Omental fat pad (tissue), 4 donors: ENCODE results near the gene ZNF93. TPM values are rescaled to one million over a fixed set of nuclear protein-coding genes. Genes with fewer than 3 reads are reported as not detected.
"Not testable (repeated sequence)": the region's sequence is repeated elsewhere in the genome, so short reads cannot be mapped to it uniquely, and the experiment has no call there.

Source experiments
- ATAC-seq: fragments of 150-250 bp; one replicate; pipeline ENCODE4 v1.9.1; 2016; ENCODE audit warnings: mild to moderate bottlenecking, moderate library complexity; ENCODE audit not compliant: low FRiP score
- DNase-seq: peaks from one replicate; pipeline ENCODE4 v3.0.0-alpha.2; 2019; ENCODE audit warnings: low spot score
- total RNA-seq, 4 donors: library from RNA; depleted of rRNA; stranded (reverse); fragments of >200 nt; gene quantifications; one replicate each; pipeline ENCODE4 v1.1.0, GENCODE V29; 2016
- TF ChIP-seq, protein P1 (sequence below), 3 donors: fragments of 450-650 bp; IDR thresholded peaks; one replicate each; pipeline ENCODE4 v1.5.1; 2016 to 2017; ENCODE audit warnings: antibody characterized with exemption in 3 of 3, mild to moderate bottlenecking in 3 of 3, moderate library complexity in 2 of 3

Gene ZNF93
- 1 to 10 TPM; 1.9 to 6.9 (median 4.0) TPM for total RNA-seq

GRCh38 chr19:19900729-19901444 is at the start of gene ZNF93:
Gene ZNF93, plus strand, starts transcription at chr19:19900946. Its CDS starts 143 bp downstream, at chr19:19901089.
- ATAC-seq (peak; percentile 97), DNase-seq (peak; percentile 93)
- TF ChIP-seq, protein P1, sequence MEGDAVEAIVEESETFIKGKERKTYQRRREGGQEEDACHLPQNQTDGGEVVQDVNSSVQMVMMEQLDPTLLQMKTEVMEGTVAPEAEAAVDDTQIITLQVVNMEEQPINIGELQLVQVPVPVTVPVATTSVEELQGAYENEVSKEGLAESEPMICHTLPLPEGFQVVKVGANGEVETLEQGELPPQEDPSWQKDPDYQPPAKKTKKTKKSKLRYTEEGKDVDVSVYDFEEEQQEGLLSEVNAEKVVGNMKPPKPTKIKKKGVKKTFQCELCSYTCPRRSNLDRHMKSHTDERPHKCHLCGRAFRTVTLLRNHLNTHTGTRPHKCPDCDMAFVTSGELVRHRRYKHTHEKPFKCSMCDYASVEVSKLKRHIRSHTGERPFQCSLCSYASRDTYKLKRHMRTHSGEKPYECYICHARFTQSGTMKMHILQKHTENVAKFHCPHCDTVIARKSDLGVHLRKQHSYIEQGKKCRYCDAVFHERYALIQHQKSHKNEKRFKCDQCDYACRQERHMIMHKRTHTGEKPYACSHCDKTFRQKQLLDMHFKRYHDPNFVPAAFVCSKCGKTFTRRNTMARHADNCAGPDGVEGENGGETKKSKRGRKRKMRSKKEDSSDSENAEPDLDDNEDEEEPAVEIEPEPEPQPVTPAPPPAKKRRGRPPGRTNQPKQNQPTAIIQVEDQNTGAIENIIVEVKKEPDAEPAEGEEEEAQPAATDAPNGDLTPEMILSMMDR (IDR thresholded peaks at IDR 0.05), result no peak

- not testable (repeated sequence) for ATAC-seq, DNase-seq
Observed at GRCh38 chr19:19851740-19852139, 49.0 kb upstream of the ZNF93 start.

- DNase-seq, result no peak
- ATAC-seq, result no peak
- TF ChIP-seq, protein P1 (IDR thresholded peaks at IDR 0.05), result no peak
Observed at GRCh38 chr19:19858751-19859150, 42.0 kb upstream of the ZNF93 start.

- DNase-seq (peak; percentile 54), ATAC-seq (peak; percentile 72)
- TF ChIP-seq, protein P1 (IDR thresholded peaks at IDR 0.05), result no peak
Observed at GRCh38 chr19:19860756-19861390, 39.9 kb upstream of the ZNF93 start.

DNA sequence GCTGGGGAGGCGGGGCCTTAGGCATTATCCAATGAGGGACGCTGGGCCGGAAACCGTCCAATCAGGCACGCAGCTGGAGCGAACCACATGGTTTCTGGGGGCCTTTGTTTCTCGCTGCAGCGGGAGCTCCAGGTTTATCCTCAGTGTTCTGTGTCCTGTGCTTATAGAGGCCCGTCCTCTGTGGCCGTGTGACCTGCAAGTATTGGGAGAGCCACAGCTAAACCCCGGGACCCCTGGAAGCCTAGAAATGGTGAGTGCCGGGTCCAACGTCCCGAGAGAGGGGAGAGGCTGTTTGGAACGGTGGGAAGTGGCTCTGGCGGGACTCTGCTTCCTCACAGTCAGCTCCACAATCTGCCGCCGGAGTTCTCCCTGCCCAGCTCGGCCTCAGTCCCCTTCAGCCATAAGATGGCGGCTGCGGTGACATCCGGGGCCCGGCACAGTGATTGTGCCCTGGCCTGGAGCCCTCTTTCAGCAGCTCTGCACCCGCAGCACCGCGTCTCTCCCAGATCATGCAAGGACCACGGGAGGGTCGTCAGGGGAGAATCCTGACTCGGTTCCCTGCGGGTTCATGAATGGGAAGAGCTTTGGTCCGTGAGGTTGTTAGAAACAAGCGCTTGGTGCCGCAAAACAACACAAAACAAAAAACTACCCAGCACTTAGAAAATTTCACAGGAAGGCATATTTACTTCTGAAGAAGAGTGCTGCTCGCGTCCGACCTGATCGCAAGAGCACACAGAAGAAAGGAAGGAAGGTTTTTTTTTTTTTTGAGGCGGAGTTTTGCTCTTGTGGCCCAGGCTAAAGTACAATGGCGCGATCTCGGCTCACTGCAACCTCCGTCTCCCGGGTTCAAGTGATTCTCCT is 34.8 kb upstream of the ZNF93 start, which contains the start of gene ZNF253:
TSS of gene ZNF253 (plus strand) at position 133 of the 861 bp plus-strand sequence. CDS start at position 248, 115 bp downstream.
- DNase-seq (peak; percentile 92), ATAC-seq (peak; percentile 98)
- TF ChIP-seq, protein P1 (IDR thresholded peaks at IDR 0.05), result no peak

DNA sequence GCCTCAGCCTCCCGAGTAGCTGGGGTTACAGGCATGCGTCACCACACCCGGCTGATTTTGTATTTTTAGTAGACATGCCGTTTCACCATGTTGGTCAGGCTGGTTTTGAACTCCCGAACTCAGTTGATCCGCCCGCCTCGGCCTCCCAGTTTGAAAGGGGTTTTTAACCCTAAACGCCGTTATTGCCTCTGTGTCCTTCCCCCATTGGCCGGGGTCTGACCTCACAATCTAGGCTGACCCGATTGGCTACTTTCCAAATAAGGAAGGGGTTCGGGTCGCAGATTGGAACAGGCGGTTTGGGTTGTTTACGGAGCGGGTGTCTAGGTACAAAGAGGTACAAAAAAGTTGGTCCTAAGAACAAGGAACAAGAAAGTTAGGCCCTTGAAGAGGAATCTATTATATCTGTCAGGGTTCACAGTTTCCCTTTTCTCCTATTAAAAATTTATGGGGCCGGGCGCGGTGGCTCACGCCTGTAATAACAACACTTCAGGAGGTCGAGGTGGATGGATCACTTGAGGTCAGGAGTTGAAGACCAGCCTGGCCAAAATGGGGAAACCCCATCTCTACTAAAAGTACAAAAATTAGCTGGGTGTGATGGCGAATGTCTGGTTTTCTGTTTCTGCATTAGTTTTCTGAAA is 34.0 kb upstream of the ZNF93 start:
- DNase-seq (no peak), ATAC-seq (no peak)
- TF ChIP-seq, protein P1 (IDR thresholded peaks at IDR 0.05), result no peak

- not testable (repeated sequence) for DNase-seq
Observed at GRCh38 chr19:19870086-19870485, 30.7 kb upstream of the ZNF93 start.

More at GRCh38 chr19:19870086-19870485, 30.7 kb upstream of the ZNF93 start:
- ATAC-seq, result not testable (repeated sequence)
